AG09309 (cell line): ENCODE measurements around the gene MYO1D.

Experiments
- DNase-seq: peaks from one replicate; pipeline ENCODE4 v3.0.0-alpha.2; 2010; ENCODE audit warnings: low read depth
- H3K4me3 ChIP-seq: 2 replicates; pipeline ENCODE4 v1.5.1; 2011; ENCODE audit warnings: mild to moderate bottlenecking, low read depth, low read length, moderate library complexity; ENCODE audit not compliant: control insufficient read depth
- CTCF ChIP-seq: IDR thresholded peaks from 2 replicates; pipeline ENCODE4 v1.5.1; 2011; ENCODE audit warnings: mild to moderate bottlenecking, low read depth, low read length, inconsistent platforms; ENCODE audit not compliant: insufficient read depth, control insufficient read depth; ENCODE audit errors: missing control alignments

Gene MYO1D

GRCh38 chr17:32467949-32468348 lies 409.0 kb downstream of the MYO1D start:
- no peak for TF ChIP-seq CTCF
- no peak for DNase-seq
- no peak overlapping the region for H3K4me3 ChIP-seq

DNA sequence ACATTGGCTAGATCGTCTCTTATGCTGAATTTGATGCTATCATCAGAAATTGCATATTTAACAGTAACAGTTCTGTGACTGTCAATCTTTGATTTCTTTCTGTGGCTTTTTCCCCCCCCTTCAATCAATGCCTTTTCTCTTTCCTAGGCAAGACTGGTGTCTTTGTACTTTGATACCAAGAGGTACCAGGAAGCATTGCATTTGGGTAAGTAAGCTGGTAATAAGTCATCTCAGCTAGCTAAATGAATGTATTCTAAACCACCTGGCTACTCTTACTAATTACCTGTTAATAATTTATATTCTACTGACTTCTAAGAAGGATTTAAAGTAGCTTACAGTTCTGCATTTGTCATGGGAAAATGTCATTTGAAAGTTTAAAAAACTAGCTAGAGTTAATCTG lies 412.6 kb downstream of the MYO1D start:
- no peak for TF ChIP-seq CTCF
- no peak overlapping the region for H3K4me3 ChIP-seq
- no peak for DNase-seq

- TF ChIP-seq CTCF = no peak
- no peak overlapping the region for H3K4me3 ChIP-seq
- no peak for DNase-seq
Observed at GRCh38 chr17:32463304-32463703, 413.6 kb downstream of the MYO1D start.

GRCh38 chr17:32461853-32462617 lies 414.9 kb downstream of the MYO1D start:
- no peak for DNase-seq

DNA sequence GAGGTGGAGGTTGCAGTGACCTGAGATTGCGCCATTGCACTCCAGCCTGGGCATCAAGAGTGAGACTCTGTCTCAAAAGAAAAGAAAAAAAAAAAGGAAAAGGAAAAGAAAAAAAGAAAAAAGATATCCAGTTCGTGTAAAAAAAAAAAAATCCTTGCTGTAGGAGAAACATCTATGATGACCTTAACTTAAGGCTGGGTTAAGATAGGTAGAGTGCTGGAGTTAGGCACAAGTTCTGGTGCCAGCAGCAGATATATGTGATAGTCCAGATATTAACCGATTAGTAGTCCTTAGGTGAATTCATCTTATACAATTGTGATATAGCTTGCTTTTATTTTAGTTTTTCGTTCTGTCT lies 415.4 kb downstream of the MYO1D start:
- no peak for DNase-seq
- no peak overlapping the region for H3K4me3 ChIP-seq
- no peak for TF ChIP-seq CTCF

More at GRCh38 chr17:32461853-32462617, 414.9 kb downstream of the MYO1D start:
- H3K4me3 ChIP-seq = no peak overlapping the region
- peak; percentile 68 for TF ChIP-seq CTCF

- H3K4me3 ChIP-seq = no peak overlapping the region
- TF ChIP-seq CTCF = no peak
- no peak for DNase-seq
Observed at GRCh38 chr17:32460054-32460453, 416.9 kb downstream of the MYO1D start.
